HEK293T (cell line): Measurements from ENCODE around the gene CACNA1S.

Source experiments
- BHLHE40 ChIP-seq: fragments of 450-650 bp; IDR thresholded peaks from 2 replicates; pipeline ENCODE4 v1.6.1; 2016; ENCODE audit warnings: mild to moderate bottlenecking, moderate library complexity, borderline replicate concordance
- FOXM1 ChIP-seq: fragments of 450-650 bp; IDR thresholded peaks from 2 replicates; pipeline ENCODE4 v1.6.1; 2017; ENCODE audit warnings: mild to moderate bottlenecking, borderline replicate concordance
- L3MBTL2 ChIP-seq: fragments of 450-650 bp; conservative IDR thresholded peaks from 2 replicates; pipeline ENCODE4 v1.6.1; 2016; ENCODE audit warnings: mild to moderate bottlenecking
- PKNOX1 ChIP-seq: fragments of 450-650 bp; IDR thresholded peaks from 2 replicates; pipeline ENCODE4 v1.6.1; 2016
- SUZ12 ChIP-seq: fragments of 450-650 bp; IDR thresholded peaks from 2 replicates; pipeline ENCODE4 v1.6.1; 2016; ENCODE audit warnings: mild to moderate bottlenecking
- TARDBP ChIP-seq: fragments of 450-650 bp; IDR thresholded peaks from 2 replicates; pipeline ENCODE4 v1.6.1; 2016

GRCh38 chr1:201128962-201129361 is 16.7 kb upstream of the CACNA1S start:
- TF ChIP-seq BHLHE40 (no peak), FOXM1 (no peak), PKNOX1 (no peak), L3MBTL2 (no peak), SUZ12 (no peak), TARDBP (no peak)
